Testis (tissue), 2 donors: ENCODE data around the gene PPP3R1.

Experiments
- POLR2A ChIP-seq: fragments of 450-650 bp; IDR thresholded peaks from one replicate; pipeline ENCODE4 v1.6.1; 2017; ENCODE audit warnings: antibody characterized with exemption, mild to moderate bottlenecking, moderate library complexity
- TF ChIP-seq, protein P1 (sequence below), 3 experiments: fragments of 450-650 bp in 2 of 3; fragments of 200-600 bp in 1 of 3; sonication (generic) in 1 of 3; IDR thresholded peaks; one replicate each; pipeline ENCODE4 v1.5.1; 2016 to 2019; ENCODE audit warnings: antibody characterized with exemption in 3 of 3, mild to moderate bottlenecking in 2 of 3, moderate library complexity in 1 of 3

DNA sequence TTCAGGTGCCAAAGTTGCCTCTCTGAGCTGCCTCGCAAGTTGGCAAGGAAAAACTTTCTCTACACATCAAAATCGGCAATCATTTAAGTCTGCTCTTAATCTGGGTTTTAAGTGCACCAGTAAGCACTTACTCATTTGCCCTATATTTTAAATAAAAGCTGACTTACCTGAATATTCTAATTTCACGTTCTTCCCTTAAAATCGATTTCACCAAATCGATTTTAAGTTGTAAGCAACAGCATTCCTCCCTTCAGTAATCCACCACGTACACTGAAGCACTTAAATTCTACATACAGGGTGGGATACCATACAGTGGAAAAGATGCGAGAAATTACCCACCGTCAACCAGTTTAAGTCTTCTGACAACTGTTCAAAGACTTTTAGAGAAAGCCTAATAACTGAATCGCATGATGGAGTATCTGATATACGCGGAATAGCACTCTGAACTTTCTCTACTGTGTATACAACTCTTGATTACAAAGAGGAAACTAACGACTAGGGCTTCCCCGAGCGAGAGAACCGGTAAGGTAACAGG is 1.6 kb downstream of the PPP3R1 start:
- TF ChIP-seq POLR2A = no peak
- TF ChIP-seq, protein P1, sequence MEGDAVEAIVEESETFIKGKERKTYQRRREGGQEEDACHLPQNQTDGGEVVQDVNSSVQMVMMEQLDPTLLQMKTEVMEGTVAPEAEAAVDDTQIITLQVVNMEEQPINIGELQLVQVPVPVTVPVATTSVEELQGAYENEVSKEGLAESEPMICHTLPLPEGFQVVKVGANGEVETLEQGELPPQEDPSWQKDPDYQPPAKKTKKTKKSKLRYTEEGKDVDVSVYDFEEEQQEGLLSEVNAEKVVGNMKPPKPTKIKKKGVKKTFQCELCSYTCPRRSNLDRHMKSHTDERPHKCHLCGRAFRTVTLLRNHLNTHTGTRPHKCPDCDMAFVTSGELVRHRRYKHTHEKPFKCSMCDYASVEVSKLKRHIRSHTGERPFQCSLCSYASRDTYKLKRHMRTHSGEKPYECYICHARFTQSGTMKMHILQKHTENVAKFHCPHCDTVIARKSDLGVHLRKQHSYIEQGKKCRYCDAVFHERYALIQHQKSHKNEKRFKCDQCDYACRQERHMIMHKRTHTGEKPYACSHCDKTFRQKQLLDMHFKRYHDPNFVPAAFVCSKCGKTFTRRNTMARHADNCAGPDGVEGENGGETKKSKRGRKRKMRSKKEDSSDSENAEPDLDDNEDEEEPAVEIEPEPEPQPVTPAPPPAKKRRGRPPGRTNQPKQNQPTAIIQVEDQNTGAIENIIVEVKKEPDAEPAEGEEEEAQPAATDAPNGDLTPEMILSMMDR (IDR thresholded peaks at IDR 0.05) = no peak
